ENCODE measurements around the gene HACD4. TPM values are rescaled to one million over a fixed set of nuclear protein-coding genes. Genes with fewer than 3 reads are reported as not detected.
"Not testable (repeated sequence)": the region's sequence is repeated elsewhere in the genome, so short reads cannot be mapped to it uniquely, and the experiment has no call there.

HACD4 gene
- total RNA-seq, 1 donor from 2014 or later: 13.4 TPM

- intact Hi-C loops (cut with micrococcal nuclease): not testable (repeated sequence)
These were observed 58.0 kb downstream of the HACD4 start for GRCh38 chr9:20973246-20973947.

GRCh38 chr9:20972684-20973083, 58.8 kb downstream of the HACD4 start:
- intact Hi-C loops (cut with micrococcal nuclease): no loop called here

- intact Hi-C loops (cut with micrococcal nuclease): no loop called here
These were observed 68.8 kb downstream of the HACD4 start for GRCh38 chr9:20962536-20963225.

- intact Hi-C loops (cut with micrococcal nuclease): no loop called here
These were observed 80.7 kb downstream of the HACD4 start for GRCh38 chr9:20950707-20951106.

Other genes with a start within 250 kb of the HACD4 start
- not detected in 2 replicates for gene IFNB1, start 46.3 kb upstream of the HACD4 start, total RNA-seq
- not detected in 2 replicates for gene IFNW1, start 110.2 kb upstream of the HACD4 start, total RNA-seq
- not detected in 2 replicates for gene IFNA21, start 135.0 kb upstream of the HACD4 start, total RNA-seq
- not detected in 2 replicates for gene IFNA4, start 155.9 kb upstream of the HACD4 start, total RNA-seq
- not detected in 2 replicates for gene IFNA7, start 170.6 kb upstream of the HACD4 start, total RNA-seq
- gene IFNA10, start 175.5 kb upstream of the HACD4 start, total RNA-seq: not detected in 2 replicates
- gene IFNA16, start 185.7 kb upstream of the HACD4 start, total RNA-seq: not detected in 2 replicates
- not detected in 2 replicates for gene IFNA17, start 196.6 kb upstream of the HACD4 start, total RNA-seq
- not detected in 2 replicates for gene IFNA14, start 208.4 kb upstream of the HACD4 start, total RNA-seq